HG03139 (cell line): ENCODE results near the gene CD300E.
"Not testable (repeated sequence)": the region's sequence is repeated elsewhere in the genome, so short reads cannot be mapped to it uniquely, and the experiment has no call there.

Experiments used
- ATAC-seq: cut with Tn5 transposase; IDR thresholded peaks from one replicate; pipeline ENCODE4 v1.9.1; 2021; ENCODE audit not compliant: unreplicated experiment

Gene CD300E

DNA sequence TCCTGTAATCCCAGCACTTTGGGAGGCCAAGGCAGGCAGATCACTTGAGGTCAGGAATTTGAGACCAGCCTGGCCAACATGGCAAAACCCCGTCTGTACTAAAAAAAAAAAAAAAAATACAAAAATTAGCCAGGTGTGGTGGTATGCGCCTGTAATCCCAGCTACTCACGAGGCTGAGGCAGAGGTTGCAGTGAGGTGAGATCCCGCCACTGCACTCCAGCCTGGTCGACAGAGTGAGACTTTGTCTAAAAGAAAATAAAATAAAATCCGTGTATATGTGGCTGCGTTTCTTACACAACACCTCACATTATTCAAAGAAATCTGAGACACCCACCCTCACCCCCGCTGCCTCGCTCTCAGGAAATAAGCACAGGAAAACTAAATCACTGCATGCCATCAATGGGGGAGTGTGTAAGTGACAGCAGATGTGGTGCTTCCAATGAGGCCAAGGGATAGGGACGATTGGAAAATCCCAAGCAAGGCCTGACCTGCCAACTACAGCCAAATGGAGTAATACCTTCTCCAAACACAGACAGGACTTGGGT, 13.1 kb upstream of the CD300E start:
- ATAC-seq: not testable (repeated sequence)

- ATAC-seq: no peak
Observed at GRCh38 chr17:74635418-74635817, 11.9 kb upstream of the CD300E start.

DNA sequence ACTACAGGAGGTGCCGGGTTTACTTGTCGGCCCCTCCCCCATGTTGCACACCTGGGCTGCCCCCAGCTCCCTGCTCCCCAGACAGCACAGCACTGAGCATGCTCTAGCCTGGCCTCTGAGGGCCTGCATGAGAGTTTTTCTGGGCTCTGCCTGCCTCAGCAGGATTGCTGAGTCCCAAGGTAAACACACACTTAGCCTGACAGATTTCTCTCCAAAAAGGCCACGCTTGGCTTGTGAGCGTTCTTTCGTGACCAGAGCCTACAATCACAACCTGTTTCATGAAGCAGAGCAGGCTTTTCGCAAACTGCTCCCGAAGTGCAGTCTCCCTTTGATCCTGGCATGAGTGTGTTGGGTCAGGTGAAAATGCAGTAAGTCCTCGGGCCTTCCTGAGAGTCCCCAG, 9.8 kb upstream of the CD300E start:
- no peak for ATAC-seq

- no peak for ATAC-seq
Observed at GRCh38 chr17:74632617-74633016, 9.1 kb upstream of the CD300E start.

GRCh38 chr17:74631468-74632450, 8.2 kb upstream of the CD300E start:
- ATAC-seq: no peak

GRCh38 chr17:74630251-74630650, 6.7 kb upstream of the CD300E start:
- not testable (repeated sequence) for ATAC-seq

GRCh38 chr17:74625661-74626060, 2.1 kb upstream of the CD300E start:
- no peak for ATAC-seq

DNA sequence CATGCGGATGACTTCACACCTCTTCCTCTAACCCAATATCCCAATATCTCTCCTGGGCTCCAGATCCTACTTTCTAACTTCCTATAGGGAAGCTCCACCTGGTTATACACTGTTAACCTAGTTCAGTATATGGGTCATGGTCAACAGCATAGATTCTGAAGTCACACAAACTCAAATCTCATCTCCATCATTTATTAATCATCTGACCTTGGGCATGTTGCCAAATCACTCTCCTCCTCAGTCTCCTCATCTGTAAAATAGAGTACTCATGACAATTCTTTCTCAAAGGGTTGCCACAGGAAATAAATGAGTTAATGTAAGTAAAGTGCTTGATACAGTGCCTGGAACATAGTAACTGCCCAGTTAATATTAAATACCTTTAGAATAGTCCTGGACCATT, 593 bp upstream of the CD300E start:
- no peak for ATAC-seq

DNA sequence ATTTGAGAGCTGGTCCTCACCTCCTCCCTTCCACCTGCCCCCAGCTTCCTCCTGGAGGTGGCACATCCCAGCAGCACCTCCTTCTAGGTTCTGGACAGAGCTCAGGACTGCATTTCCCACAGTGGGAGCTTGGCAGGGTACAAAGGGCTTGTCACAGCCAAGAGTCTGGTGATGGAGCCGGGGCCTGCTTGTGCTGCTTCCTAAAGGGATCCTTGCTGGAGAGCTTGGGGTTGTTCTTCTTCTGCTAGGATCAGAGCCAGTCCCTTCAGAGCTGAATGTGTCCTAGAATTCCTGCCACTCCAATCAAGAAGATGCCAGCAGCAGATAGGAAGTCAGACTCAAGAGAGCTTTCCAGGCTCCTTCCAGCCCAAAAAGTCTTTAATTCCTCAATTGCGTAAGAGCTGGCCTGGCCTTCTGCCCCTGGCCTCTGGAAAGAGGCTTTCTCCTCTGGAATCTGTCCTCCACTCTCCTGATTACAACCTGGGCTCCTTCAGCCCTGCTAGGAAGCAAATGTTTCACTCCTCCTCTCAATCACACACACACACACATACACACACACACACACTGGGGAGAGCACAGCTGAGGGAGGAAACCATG, 4.4 kb downstream of the CD300E start:
- ATAC-seq: no peak

- no peak for ATAC-seq
Observed at GRCh38 chr17:74618451-74618850, 5.1 kb downstream of the CD300E start.

DNA sequence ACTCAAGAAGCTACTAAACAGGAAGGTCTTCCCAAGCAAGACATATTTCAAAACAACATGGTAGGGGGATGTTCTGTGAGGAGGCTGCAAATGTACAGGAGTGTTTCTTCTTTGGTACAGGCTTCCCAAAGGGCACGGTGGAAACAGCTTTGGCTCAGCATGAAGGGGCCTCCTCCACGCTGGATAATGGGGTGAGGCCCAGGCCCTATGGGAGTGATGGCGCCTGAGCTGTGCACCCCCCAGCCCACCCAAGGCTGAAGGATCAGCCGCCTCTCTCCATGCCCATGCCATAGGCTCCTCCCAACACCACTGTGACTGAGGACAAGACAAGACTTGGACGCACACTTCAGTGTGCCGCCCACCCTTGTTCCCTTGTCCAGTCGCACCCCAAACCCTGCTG, 6.8 kb downstream of the CD300E start:
- no peak for ATAC-seq

- ATAC-seq: no peak
Observed at GRCh38 chr17:74612046-74612445, 11.5 kb downstream of the CD300E start.

DNA sequence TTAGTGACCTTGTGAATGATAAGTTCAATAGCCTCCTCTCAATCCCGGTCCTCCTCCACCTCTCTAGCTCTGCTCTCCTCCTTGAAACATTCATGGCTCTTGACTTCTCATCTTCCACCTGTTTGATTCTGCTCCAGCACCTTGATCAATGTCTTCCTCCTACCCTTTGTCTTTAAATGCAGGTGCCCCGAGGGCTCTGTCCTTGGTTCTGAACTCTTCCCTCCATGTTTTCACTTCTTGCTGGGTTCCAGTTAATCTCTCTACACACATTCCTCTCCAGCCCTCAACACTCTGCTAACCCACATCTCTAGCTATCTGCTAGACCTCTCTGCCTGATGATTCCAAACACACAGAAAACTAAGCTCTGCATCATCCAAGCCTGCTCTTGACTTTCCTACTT, 13.4 kb downstream of the CD300E start:
- ATAC-seq: no peak

DNA sequence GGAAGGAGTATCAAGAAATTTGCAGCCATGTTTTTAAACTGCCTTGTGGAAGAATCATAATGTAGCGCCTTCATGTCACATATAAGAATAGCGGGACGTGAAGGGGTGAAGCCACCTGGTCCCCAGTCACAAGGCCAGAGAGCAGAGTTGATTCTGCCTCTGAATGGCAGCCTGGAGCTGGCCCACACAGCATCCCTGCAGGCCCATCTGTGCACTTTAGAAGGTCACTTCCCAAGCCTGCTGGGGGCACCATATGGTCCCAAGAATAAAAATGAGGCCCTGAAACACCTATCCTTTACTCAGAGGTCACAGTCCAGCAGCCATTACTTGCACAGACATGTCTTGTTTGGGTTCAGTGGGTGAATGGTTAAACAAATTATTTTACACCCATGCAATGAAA, 15.0 kb downstream of the CD300E start:
- no peak for ATAC-seq

- ATAC-seq: no peak
Observed at GRCh38 chr17:74607221-74607620, 16.3 kb downstream of the CD300E start.

GRCh38 chr17:74606050-74606449, 17.5 kb downstream of the CD300E start:
- ATAC-seq: no peak

DNA sequence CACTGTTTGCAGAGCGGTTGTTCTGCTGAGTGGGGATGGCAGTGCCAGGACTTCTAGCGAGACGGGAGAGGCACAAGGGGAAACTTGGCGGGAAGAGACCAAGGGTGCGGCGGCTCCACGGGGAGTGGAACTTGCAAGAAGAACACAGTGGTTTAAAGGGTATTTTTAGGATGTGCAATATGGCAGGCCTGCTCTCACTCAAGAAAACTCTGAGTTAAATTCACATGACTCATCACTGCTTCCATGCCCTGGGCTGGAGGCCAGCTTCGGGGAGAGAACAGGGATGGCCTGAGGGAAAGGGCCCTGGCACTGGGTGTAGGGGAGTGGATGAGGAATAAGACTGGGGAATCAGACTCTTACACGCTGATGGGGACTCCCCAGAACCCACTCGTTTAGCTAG, 18.2 kb downstream of the CD300E start:
- ATAC-seq: no peak

GRCh38 chr17:74604761-74605160, 18.8 kb downstream of the CD300E start:
- ATAC-seq: no peak

GRCh38 chr17:74604200-74604599, 19.3 kb downstream of the CD300E start:
- ATAC-seq: no peak

DNA sequence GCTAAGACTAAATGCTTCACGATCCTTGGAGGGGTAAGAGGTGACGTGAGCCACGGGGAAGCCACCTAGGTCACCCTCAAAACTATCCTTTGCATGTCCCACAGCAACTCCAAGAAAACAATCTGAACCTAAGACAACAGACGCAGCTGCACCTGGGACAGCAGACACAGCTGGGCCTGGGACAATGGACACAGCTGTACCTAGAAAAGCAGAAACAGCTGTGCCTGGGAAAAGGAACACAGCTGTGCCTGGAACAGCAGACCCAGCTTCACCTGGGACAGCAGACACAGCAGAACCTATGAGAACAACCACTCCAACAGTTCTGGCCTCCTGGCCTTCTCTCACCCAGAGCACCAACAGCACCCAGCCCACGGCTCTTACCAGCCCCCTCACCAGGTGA, 19.8 kb downstream of the CD300E start:
- ATAC-seq: no peak

DNA sequence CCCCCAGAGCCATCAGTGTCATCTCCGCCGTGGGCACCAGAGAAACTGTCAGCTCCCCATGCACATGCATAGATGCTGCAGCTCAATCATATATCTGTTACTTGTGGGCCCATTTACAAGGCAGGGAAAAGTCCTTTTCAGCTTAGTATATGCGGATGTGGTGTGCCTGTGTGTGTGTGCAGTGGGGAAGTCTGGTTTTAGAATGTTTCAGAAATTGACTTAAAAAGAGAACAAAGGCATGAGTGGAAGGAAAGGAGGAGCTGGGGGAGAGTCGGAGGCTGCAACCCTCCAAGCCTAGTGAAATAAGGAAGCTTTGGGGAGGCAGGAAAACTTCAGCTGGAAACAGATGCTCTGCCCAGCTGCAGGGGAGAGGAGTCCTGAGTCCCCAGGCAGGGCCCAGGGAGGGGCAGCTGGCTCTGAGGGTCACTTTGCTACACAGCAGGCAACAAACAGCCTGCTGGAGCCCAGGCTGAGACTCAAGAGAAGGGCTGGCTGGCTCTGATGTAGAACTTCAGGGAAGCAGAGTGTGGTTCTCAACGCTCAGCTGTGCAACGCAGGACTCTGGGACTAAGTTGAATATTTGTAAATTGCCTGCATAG, 20.4 kb downstream of the CD300E start:
- ATAC-seq: no peak
